NCI-H82 treated with DMSO at 0.1 percent for 48 hours (cell line): ENCODE measurements around the gene BOC.

Source experiments
- DNase-seq: peaks from one replicate; lab custom pipeline; 2025; ENCODE audit not compliant: unreplicated experiment; lab: John Stamatoyannopoulos, UW

Gene BOC

GRCh38 chr3:113268942-113269341, 57.6 kb downstream of the BOC start:
- no peak for DNase-seq

- no peak for DNase-seq
Measured at GRCh38 chr3:113269661-113270060, 58.3 kb downstream of the BOC start.

- no peak for DNase-seq
Measured at GRCh38 chr3:113270068-113270467, 58.7 kb downstream of the BOC start.

GRCh38 chr3:113270786-113271185, 59.4 kb downstream of the BOC start:
- DNase-seq: no peak

GRCh38 chr3:113271189-113271588, 59.8 kb downstream of the BOC start:
- no peak for DNase-seq

- no peak for DNase-seq
Measured at GRCh38 chr3:113271594-113272384, 60.4 kb downstream of the BOC start.

- no peak for DNase-seq
Measured at GRCh38 chr3:113272385-113272779, 61.0 kb downstream of the BOC start.

GRCh38 chr3:113273011-113273410, 61.7 kb downstream of the BOC start:
- no peak for DNase-seq

GRCh38 chr3:113273604-113274378, 62.4 kb downstream of the BOC start:
- no peak for DNase-seq

GRCh38 chr3:113274425-113275257, 63.3 kb downstream of the BOC start:
- no peak for DNase-seq

GRCh38 chr3:113275258-113275556, 63.9 kb downstream of the BOC start:
- no peak for DNase-seq

- no peak for DNase-seq
Measured at GRCh38 chr3:113275583-113275928, 64.2 kb downstream of the BOC start.

- peak; percentile 33 for DNase-seq
Measured at GRCh38 chr3:113275929-113276750, 64.8 kb downstream of the BOC start.

- no peak for DNase-seq
Measured at GRCh38 chr3:113276751-113277080, 65.4 kb downstream of the BOC start.

- DNase-seq: no peak
Measured at GRCh38 chr3:113277414-113277813, 66.1 kb downstream of the BOC start.

GRCh38 chr3:113277941-113278598, 66.7 kb downstream of the BOC start:
- no peak for DNase-seq

- DNase-seq: no peak
Measured at GRCh38 chr3:113278599-113278955, 67.2 kb downstream of the BOC start.

GRCh38 chr3:113279686-113280085, 68.3 kb downstream of the BOC start:
- no peak for DNase-seq

GRCh38 chr3:113283306-113283705, 71.9 kb downstream of the BOC start:
- DNase-seq: no peak

GRCh38 chr3:113284453-113285050, 73.2 kb downstream of the BOC start:
- no peak for DNase-seq
